ENCODE data around the gene TEX14. TPM values are rescaled to one million over a fixed set of nuclear protein-coding genes. Genes with fewer than 3 reads are reported as not detected.

Gene TEX14
- total RNA-seq, 1 experiment from 2014 or later = 0.89 TPM

- TF ChIP-seq REST (IDR thresholded peaks at IDR 0.05; ENCODE audit: low read depth) (no peak), ZBTB33 (IDR thresholded peaks at IDR 0.05; ENCODE audit: extremely low read depth, insufficient replicate concordance, low read length) (peak; percentile 37), EZH2 (IDR thresholded peaks at IDR 0.05) (no peak), CEBPB (IDR thresholded peaks at IDR 0.05; ENCODE audit: low read depth) (no peak), TCF7L2 (IDR thresholded peaks at IDR 0.05; ENCODE audit: borderline replicate concordance, extremely low read depth, insufficient read depth, insufficient read length) (no peak)
These were observed 25.6 kb downstream of the TEX14 start (continued) for GRCh38 chr17:58665946-58666857.

GRCh38 chr17:58664302-58664701 lies 27.5 kb downstream of the TEX14 start:
- Histone ChIP-seq H3K9me2 (ENCODE audit: insufficient read depth) (no peaks in the 10 kb centered on the region), H3K36me3 (ENCODE audit: control insufficient read depth in 1 of 2, insufficient read depth in 2 of 2, low read length in 2 of 2) (no peaks in the 10 kb centered on the region), H3K4me1 (ENCODE audit: control insufficient read depth in 1 of 2, insufficient read depth in 2 of 2, low read length in 2 of 2) (peaks cover 27 to 53% of the 10 kb centered on the region in 2 experiments; a peak in 3 of 4 replicates), H3K9ac (ENCODE audit: low read length) (no peak overlapping the region), H3K27ac (ENCODE audit: low read depth, low read length) (no peak overlapping the region), H2AFZ (ENCODE audit: low read depth, low read length, poor library complexity, severe bottlenecking) (no peak overlapping the region), H3K4me3 (replicated peaks in 1 of 2; ENCODE audit: low read depth in 1 of 2, low read length in 2 of 2) (no peak overlapping the region), H3K27me3 (ENCODE audit: insufficient read depth, low read length) (no peaks in the 10 kb centered on the region), H3K4me2 (ENCODE audit: low read length) (no peak overlapping the region), H4K20me1 (ENCODE audit: insufficient read depth) (no peaks in the 10 kb centered on the region), H3K79me2 (ENCODE audit: insufficient read depth, low read length) (no peaks in the 10 kb centered on the region), H3K9me3 (ENCODE audit: control insufficient read depth in 1 of 2, insufficient read depth in 1 of 2, low read depth in 1 of 2, low read length in 2 of 2) (no peaks in the 10 kb centered on the region; a peak in 1 of 4 replicates)
- ATAC-seq (no peak), DNase-seq (ENCODE audit: low read depth, low spot score) (no peak)
- intact Hi-C loops (cut with micrococcal nuclease) = no loop called here
- ChIA-PET CTCF (no interaction called here), RAD21 (ENCODE audit: low non-redundant PET in 1 of 2, low total read pairs in 2 of 2, uncharacterized antibody in 2 of 2, unreplicated experiment in 2 of 2) (no interaction called here), POLR2A (interaction anchor here (0.9 to 9.9 kb wide), 4 partner anchors 15 to 135 kb away, joined by 3 to 162 read pairs (median 4); no protein-coding TSS in a partner anchor)
- no TSS peak for BruUV-seq (replicated peaks)
- no peak for TF ChIP-seq POLR2AphosphoS5 (IDR thresholded peaks at IDR 0.05; ENCODE audit: low read depth, low read length)
